ENCODE data around the gene PLD1. TPM values are rescaled to one million over a fixed set of nuclear protein-coding genes. Genes with fewer than 3 reads are reported as not detected.

Gene PLD1
- total RNA-seq, 1 donor from 2014 or later: 15.9 TPM

GRCh38 chr3:171797265-171797679 lies 13.0 kb downstream of the PLD1 start:
- no peak for DNase-seq (ENCODE audit: low spot score)

DNA sequence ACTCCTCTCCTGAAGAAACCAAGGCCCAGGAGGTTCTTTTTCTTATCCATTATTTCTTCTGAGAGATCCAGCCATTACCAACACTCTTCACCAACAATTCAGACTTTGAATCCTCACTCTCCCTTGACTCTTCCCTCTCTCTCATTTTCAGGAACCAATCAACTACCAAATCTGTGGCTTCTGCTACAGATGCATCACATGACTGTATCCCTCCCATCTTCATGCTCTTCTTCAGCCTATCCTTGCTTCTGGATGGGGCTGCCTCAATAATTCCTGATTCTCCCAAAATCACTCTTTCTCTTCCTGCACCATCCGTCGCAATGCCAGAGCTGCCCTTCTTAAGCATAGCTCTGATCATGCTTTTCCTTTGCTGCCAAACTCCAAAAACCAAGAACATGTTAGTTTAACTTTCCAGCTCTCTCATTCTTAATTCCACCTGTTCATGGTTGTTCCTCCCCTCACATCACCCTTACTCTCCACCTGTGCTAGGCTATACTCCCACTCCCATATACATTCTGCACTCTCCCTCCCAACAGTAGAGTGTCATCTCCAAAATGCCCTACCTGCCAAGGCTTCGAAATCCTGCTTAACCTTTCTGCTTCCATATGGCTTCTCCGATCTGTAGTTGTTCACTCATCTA lies 13.5 kb downstream of the PLD1 start:
- no peak for DNase-seq (ENCODE audit: low spot score)

DNA sequence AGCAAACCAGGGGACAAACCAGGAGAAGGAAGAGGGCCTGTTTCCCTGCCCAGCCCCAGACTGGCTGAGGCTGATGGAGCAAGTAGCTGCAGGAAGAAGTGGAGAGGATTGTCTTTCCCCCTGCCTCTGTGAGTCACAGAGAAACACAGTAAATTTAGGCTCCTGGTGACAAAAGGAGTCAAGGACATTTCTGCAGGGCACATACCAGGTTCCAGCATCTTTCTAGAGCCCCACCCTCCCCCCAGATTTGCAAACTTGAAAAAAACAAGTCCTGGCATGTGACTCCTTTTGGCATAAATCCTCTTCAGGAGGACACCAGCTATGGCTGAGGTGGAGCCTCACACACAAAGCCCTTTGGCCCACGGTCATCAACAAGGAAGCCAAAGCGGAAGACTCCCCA lies 17.8 kb downstream of the PLD1 start:
- no peak for DNase-seq (ENCODE audit: low spot score)

GRCh38 chr3:171791692-171792076 lies 18.6 kb downstream of the PLD1 start:
- DNase-seq (ENCODE audit: low spot score): no peak

- no peak for DNase-seq (ENCODE audit: low spot score)
Measured at GRCh38 chr3:171790898-171791691, 19.2 kb downstream of the PLD1 start.

DNA sequence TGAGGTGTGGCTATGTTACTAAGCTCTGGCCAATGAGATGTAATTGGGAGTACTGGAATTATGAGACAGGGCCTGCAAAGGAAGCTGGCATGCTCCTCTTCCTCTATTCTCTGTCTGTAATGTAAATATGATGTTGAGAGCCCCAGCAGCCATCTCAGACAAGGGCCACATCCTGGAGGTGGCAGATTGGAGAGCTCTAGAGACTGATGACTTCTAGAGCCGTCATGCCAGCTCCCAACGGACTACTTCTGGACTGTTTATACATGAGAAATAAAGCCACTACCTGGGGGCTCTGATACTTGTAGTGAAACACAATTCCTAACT lies 19.7 kb downstream of the PLD1 start:
- DNase-seq (ENCODE audit: low spot score): no peak

- DNase-seq (ENCODE audit: low spot score): no peak
Measured at GRCh38 chr3:171789759-171790505, 20.4 kb downstream of the PLD1 start.

GRCh38 chr3:171788546-171789351 lies 21.5 kb downstream of the PLD1 start:
- no peak for DNase-seq (ENCODE audit: low spot score)

- no peak for DNase-seq (ENCODE audit: low spot score)
Measured at GRCh38 chr3:171786997-171787396, 23.3 kb downstream of the PLD1 start.

- DNase-seq (ENCODE audit: low spot score): no peak
Measured at GRCh38 chr3:171784937-171785336, 25.3 kb downstream of the PLD1 start.

DNA sequence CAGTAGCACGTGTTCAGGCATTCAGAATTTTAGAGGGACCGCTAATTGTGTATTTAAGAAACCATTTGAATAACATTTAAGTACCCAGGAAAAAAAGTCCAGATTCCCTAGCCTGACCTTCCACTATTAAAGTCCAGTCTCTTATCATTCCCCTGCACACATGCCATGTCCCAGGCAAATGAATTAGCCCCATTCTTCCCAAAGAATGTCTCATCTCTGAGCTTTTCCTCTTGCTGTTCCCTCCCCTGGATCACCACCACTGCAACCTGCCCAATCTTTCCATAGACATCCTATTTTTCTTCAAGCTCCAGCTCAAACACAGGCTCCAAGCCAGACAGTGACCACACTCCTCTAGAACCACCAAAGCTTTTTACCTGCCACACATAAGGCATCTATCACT lies 25.9 kb downstream of the PLD1 start:
- DNase-seq (ENCODE audit: low spot score): no peak

DNA sequence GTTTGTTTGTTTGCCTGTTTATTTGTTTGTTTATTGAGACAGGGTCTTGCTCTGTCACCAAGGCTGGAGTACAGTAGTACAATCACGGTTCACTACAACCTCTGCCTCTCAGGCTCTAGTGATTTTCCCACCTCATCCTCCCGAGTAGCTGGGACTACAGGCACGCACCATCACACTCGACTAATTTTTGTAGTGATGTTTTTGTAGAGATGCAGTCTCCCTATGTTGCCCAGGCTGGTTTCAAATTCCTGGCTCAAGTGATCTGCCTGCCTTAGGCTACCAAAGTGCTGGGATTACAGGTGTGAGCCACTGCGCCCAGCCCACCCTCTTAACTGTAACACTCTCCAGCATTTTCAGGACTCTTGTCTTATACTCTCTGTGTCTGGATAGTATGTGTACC lies 26.7 kb downstream of the PLD1 start:
- no peak for DNase-seq (ENCODE audit: low spot score)

- no peak for DNase-seq (ENCODE audit: low spot score)
Measured at GRCh38 chr3:171783086-171783485, 27.2 kb downstream of the PLD1 start.

DNA sequence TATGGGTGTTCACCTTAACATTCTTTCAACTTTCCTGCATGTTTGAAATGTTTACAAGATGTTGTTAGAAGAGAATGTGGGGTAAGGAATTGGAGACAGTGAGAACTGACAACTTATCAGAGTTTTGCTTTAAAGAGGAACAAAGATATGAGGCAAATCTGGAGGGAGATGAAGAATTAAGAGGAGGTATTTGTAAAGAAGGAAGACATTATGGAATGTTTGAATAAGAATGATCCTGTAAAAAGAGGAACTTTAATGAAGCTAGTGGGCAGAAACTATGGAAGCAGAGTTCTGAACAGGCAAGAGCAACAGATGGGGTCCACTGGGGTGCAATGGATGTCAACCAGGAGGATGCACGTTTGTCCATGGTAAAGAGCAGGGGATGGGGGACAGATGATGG lies 27.7 kb downstream of the PLD1 start:
- DNase-seq (ENCODE audit: low spot score): no peak

GRCh38 chr3:171781711-171782127 lies 28.6 kb downstream of the PLD1 start:
- no peak for DNase-seq (ENCODE audit: low spot score)

GRCh38 chr3:171778493-171778892 lies 31.8 kb downstream of the PLD1 start:
- no peak for DNase-seq (ENCODE audit: low spot score)

- no peak for DNase-seq (ENCODE audit: low spot score)
Measured at GRCh38 chr3:171777596-171777995, 32.7 kb downstream of the PLD1 start.

- DNase-seq (ENCODE audit: low spot score): no peak
Measured at GRCh38 chr3:171776839-171777583, 33.3 kb downstream of the PLD1 start.

GRCh38 chr3:171776411-171776810 lies 33.9 kb downstream of the PLD1 start:
- no peak for DNase-seq (ENCODE audit: low spot score)

GRCh38 chr3:171775943-171776342 lies 34.3 kb downstream of the PLD1 start:
- no peak for DNase-seq (ENCODE audit: low spot score)

- no peak for DNase-seq (ENCODE audit: low spot score)
Measured at GRCh38 chr3:171774521-171774920, 35.8 kb downstream of the PLD1 start.
